SK-N-SH (cell line): ENCODE data around the gene ANKRD60. TPM values are rescaled to one million over a fixed set of nuclear protein-coding genes. Genes with fewer than 3 reads are reported as not detected.
A peak's percentile ranks its signal among the peaks of the same experiment; 100 is the strongest.

ENCODE experiments used
- CTCF ChIA-PET: fragments of 300-600, 350-600 bp; formaldehyde crosslinking; extraction: SDS; loops from one replicate; lab custom pipeline; 2021; lab: Yijun Ruan, JAX
- POLR2A ChIA-PET: fragments of 350-600 bp; sonication (Branson Sonifier 250); formaldehyde crosslinking; extraction: SDS; loops from one replicate; lab custom pipeline; 2020; ENCODE audit warnings: antibody characterized with exemption, inconsistent platforms; lab: Yijun Ruan, JAX
- DNase-seq: peaks from one replicate; pipeline ENCODE4 v3.0.0; 2012
- H2AFZ ChIP-seq: fragments of 200-600 bp; sonication (generic); 2 replicates; pipeline ENCODE4 v1.8.1; 2016; ENCODE audit warnings: antibody characterized with exemption, mild to moderate bottlenecking, low read depth
- H3F3A ChIP-seq: fragments of 200-600 bp; sonication (generic); replicated peaks from 2 replicates; pipeline ENCODE3; 2016; ENCODE audit warnings: antibody characterized with exemption, mild to moderate bottlenecking; ENCODE audit not compliant: insufficient read depth
- H3K27ac ChIP-seq, 2 experiments: fragments of 200-500 bp in 1 of 2; fragments of 200-600 bp in 1 of 2; sonication (Bioruptor generic) in 1 of 2; sonication (generic), shearing (Covaris generic) in 1 of 2; 2 replicates each; pipeline versions ENCODE4 v1.5.1 to v1.6.1; 2014 to 2016; ENCODE audit warnings: low read depth in 2 of 2, inconsistent platforms in 1 of 2, low read length in 1 of 2, mild to moderate bottlenecking in 1 of 2, mixed read lengths in 1 of 2
- H3K27me3 ChIP-seq: fragments of 200-600 bp; sonication (generic), shearing (Covaris generic); 2 replicates; pipeline ENCODE4 v1.6.1; 2016; ENCODE audit warnings: mixed run types; ENCODE audit not compliant: insufficient read depth
- H3K36me3 ChIP-seq, 2 experiments: fragments of 200-500 bp in 1 of 2; fragments of 200-600 bp in 1 of 2; sonication (Bioruptor generic) in 1 of 2; sonication (generic) in 1 of 2; replicated peaks in 1 of 2; 2 replicates each; pipeline versions ENCODE3 to v1.5.1; 2014 to 2016; ENCODE audit warnings: low read length in 1 of 2, mild to moderate bottlenecking in 1 of 2; ENCODE audit not compliant: insufficient read depth in 2 of 2, control insufficient read depth in 1 of 2
- H3K4me1 ChIP-seq, 2 experiments: fragments of 200-500 bp in 1 of 2; fragments of 200-600 bp in 1 of 2; sonication (Bioruptor generic) in 1 of 2; sonication (generic), shearing (Covaris generic) in 1 of 2; 2 replicates each; pipeline versions ENCODE4 v1.5.1 to v1.6.1; 2014 to 2016; ENCODE audit warnings: low read depth in 1 of 2, low read length in 1 of 2, mixed run types in 1 of 2; ENCODE audit not compliant: insufficient read depth in 2 of 2, control insufficient read depth in 1 of 2
- H3K4me2 ChIP-seq: fragments of 200-600 bp; sonication (generic), shearing (Covaris generic); 2 replicates; pipeline ENCODE4 v1.6.1; 2017; ENCODE audit warnings: mixed run types
- H3K4me3 ChIP-seq, 2 experiments: fragments of 200-500 bp in 1 of 2; fragments of 200-600 bp in 1 of 2; sonication (Bioruptor generic) in 1 of 2; sonication (generic), shearing (Covaris generic) in 1 of 2; 2 replicates each; pipeline versions ENCODE4 v1.5.1 to v1.8.1; 2014 to 2016; ENCODE audit warnings: low read depth in 2 of 2, inconsistent platforms in 1 of 2, low read length in 1 of 2, mild to moderate bottlenecking in 1 of 2, mixed read lengths in 1 of 2, moderate library complexity in 1 of 2
- H3K79me2 ChIP-seq: fragments of 200-600 bp; sonication (generic); 2 replicates; pipeline ENCODE4 v1.8.1; 2017; ENCODE audit warnings: mild to moderate bottlenecking; ENCODE audit not compliant: insufficient read depth
- H3K9ac ChIP-seq: fragments of 200-600 bp; sonication (generic); 2 replicates; pipeline ENCODE4 v1.6.1; 2017; ENCODE audit warnings: mixed run types
- H3K9me2 ChIP-seq: fragments of 200-600 bp; sonication (generic); 2 replicates; pipeline ENCODE4 v1.6.1; 2017; ENCODE audit warnings: mixed run types
- H3K9me3 ChIP-seq: fragments of 200-600 bp; sonication (generic); 2 replicates; pipeline ENCODE4 v1.6.1; 2017; ENCODE audit warnings: mixed run types, mild to moderate bottlenecking, moderate library complexity
- H4K20me1 ChIP-seq: fragments of 200-600 bp; sonication (generic); 2 replicates; pipeline ENCODE4 v1.6.1; 2017; ENCODE audit warnings: mild to moderate bottlenecking, mixed run types; ENCODE audit not compliant: insufficient read depth
- FOSL2 ChIP-seq: IDR thresholded peaks from 2 replicates; pipeline ENCODE4 v1.4.0; 2012; ENCODE audit warnings: low read depth, mild to moderate bottlenecking, moderate library complexity, borderline replicate concordance
- FOXJ3 ChIP-seq: sonication (generic); formaldehyde crosslinking; IDR thresholded peaks from 2 replicates; pipeline ENCODE4 v1.5.1; 2020; ENCODE audit warnings: mild to moderate bottlenecking, missing genetic modification reagents
- MEF2A ChIP-seq: IDR thresholded peaks from 2 replicates; pipeline ENCODE4 v1.4.0; 2012; ENCODE audit warnings: low read depth, borderline replicate concordance
- MXI1 ChIP-seq: IDR thresholded peaks from 2 replicates; pipeline ENCODE4 v1.6.1; 2012; ENCODE audit warnings: mild to moderate bottlenecking, low read depth, low read length, improper control_type of control experiment
- PBX3 ChIP-seq: IDR thresholded peaks from 2 replicates; pipeline ENCODE4; 2012
- POLR2AphosphoS5 ChIP-seq: IDR thresholded peaks from 2 replicates; pipeline ENCODE4 v1.6.1; 2012; ENCODE audit warnings: low read depth, low read length
- SIN3A ChIP-seq: IDR thresholded peaks from 2 replicates; pipeline ENCODE4 v1.6.1; 2012; ENCODE audit warnings: low read depth, mild to moderate bottlenecking, low read length, moderate library complexity, borderline replicate concordance
- TAF1 ChIP-seq: IDR thresholded peaks from 2 replicates; pipeline ENCODE4 v1.6.1; 2012; ENCODE audit warnings: low read depth, mild to moderate bottlenecking, low read length, moderate library complexity, borderline replicate concordance
- TCF12 ChIP-seq: IDR thresholded peaks from 2 replicates; pipeline ENCODE4 v1.4.0; 2012
- USF1 ChIP-seq: IDR thresholded peaks from 2 replicates; pipeline ENCODE4 v1.4.0; 2012; ENCODE audit warnings: low read depth, borderline replicate concordance
- USF2 ChIP-seq: fragments of 150-350 bp; IDR thresholded peaks from 2 replicates; pipeline ENCODE4 v1.6.1; 2017; ENCODE audit warnings: antibody characterized with exemption, low read length, low read depth, borderline replicate concordance
- WGBS: methylation state at CpG from one replicate; pipeline ENCODE4 v1.1.6; 2017; ENCODE audit warnings: low lambda C conversion rate; 5-methylcytosine and 5-hydroxymethylcytosine counted together
- polyA plus RNA-seq, 3 experiments: library from polyadenylated mRNA; depleted of rRNA; stranded (reverse); fragments of >200 nt; gene quantifications; 2 replicates each; pipeline ENCODE4 v1.2.3, GENCODE V29; 2012

Gene ANKRD60
- polyA plus RNA-seq, 1 of the 3 experiments (the other 2 are of a cell fraction), result not detected

- H3K9me3 ChIP-seq, result no peaks in the 10 kb centered on the region
- no peaks in the 10 kb centered on the region for H3K9me2 ChIP-seq
- ChIA-PET POLR2A (interaction anchor here (0.6 to 1.1 kb wide), 2 partner anchors 261 to 627 kb away, joined by 3 read pairs; no protein-coding TSS in a partner anchor), CTCF (interaction anchor here (0.8 to 17.8 kb wide), 20 partner anchors 8 to 1243 kb away, joined by 3 to 356 read pairs (median 5); partner anchors contain the start of gene ZBP1)
- no peak overlapping the region for H3K4me2 ChIP-seq
- no peak overlapping the region for H3K9ac ChIP-seq
- no peaks in the 10 kb centered on the region; the same call in 1 of the 2 replicates for H3K27me3 ChIP-seq
- H3F3A ChIP-seq, result peaks cover 10% of the 10 kb centered on the region
- peaks cover 0 to 11% of the 10 kb centered on the region in 2 experiments; a peak in 1 of 4 replicates for H3K4me1 ChIP-seq
- no peak overlapping the region for H3K27ac ChIP-seq
- no peak overlapping the region for H2AFZ ChIP-seq
- H4K20me1 ChIP-seq, result 0 out of 2 replicates have a peak, but pooled peaks cover 3% of the 10 kb centered on the region
- TF ChIP-seq MXI1 (peak; percentile 22; the same call in 1 of the 2 replicates), PBX3 (no peak), POLR2AphosphoS5 (no peak)
- no peaks in the 10 kb centered on the region for H3K36me3 ChIP-seq
- no peak overlapping the region for H3K4me3 ChIP-seq
- 36% methylated on average over 11 of the region's 17 CpGs for WGBS
- no peaks in the 10 kb centered on the region for H3K79me2 ChIP-seq
- peak; percentile 49 for DNase-seq
These were observed 15.8 kb downstream of the ANKRD60 start for GRCh38 chr20:58212636-58213035.

GRCh38 chr20:58210398-58210747 is 18.1 kb downstream of the ANKRD60 start:
- peaks cover 0 to 11% of the 10 kb centered on the region in 2 experiments; a peak in 1 of 4 replicates for H3K4me1 ChIP-seq
- CTCF ChIA-PET, result interaction anchor here (0.6 to 17.8 kb wide), 47 partner anchors 9 to 1246 kb away, joined by 3 to 356 read pairs (median 5); partner anchors contain the start of gene ZBP1
- POLR2A ChIA-PET, result no interaction called here

More at GRCh38 chr20:58210398-58210747, 18.1 kb downstream of the ANKRD60 start:
- H3K9me3 ChIP-seq, result no peaks in the 10 kb centered on the region
- no peaks in the 10 kb centered on the region for H3K36me3 ChIP-seq
- H3K9ac ChIP-seq, result no peak overlapping the region
- no peak overlapping the region for H3K27ac ChIP-seq
- 0 out of 2 replicates have a peak, but pooled peaks cover 3% of the 10 kb centered on the region for H4K20me1 ChIP-seq
- WGBS, result 82% methylated on average over 5 of the region's 7 CpGs
- no peak overlapping the region for H3K4me3 ChIP-seq
- no peak overlapping the region for H2AFZ ChIP-seq
- no peak for DNase-seq
- H3K4me2 ChIP-seq, result no peak overlapping the region
- no peaks in the 10 kb centered on the region for H3K79me2 ChIP-seq
- H3K27me3 ChIP-seq, result no peaks in the 10 kb centered on the region; the same call in 1 of the 2 replicates
- peaks cover 10% of the 10 kb centered on the region for H3F3A ChIP-seq
- no peaks in the 10 kb centered on the region for H3K9me2 ChIP-seq
- TF ChIP-seq TAF1 (no peak), USF2 (no peak), FOSL2 (no peak), USF1 (no peak), MEF2A (no peak), FOXJ3 (CRISPR knock-in tag) (no peak), SIN3A (no peak), POLR2AphosphoS5 (no peak), TCF12 (no peak)
